ENCODE results near the gene ACKR2. TPM values are rescaled to one million over a fixed set of nuclear protein-coding genes. Genes with fewer than 3 reads are reported as not detected.

The ACKR2 gene
- total RNA-seq, 3 donors from 2014 or later (not counting 1 experiment from before 2014, with no cell fraction given): 0.56 to 0.95 (median 0.72) TPM

DNA sequence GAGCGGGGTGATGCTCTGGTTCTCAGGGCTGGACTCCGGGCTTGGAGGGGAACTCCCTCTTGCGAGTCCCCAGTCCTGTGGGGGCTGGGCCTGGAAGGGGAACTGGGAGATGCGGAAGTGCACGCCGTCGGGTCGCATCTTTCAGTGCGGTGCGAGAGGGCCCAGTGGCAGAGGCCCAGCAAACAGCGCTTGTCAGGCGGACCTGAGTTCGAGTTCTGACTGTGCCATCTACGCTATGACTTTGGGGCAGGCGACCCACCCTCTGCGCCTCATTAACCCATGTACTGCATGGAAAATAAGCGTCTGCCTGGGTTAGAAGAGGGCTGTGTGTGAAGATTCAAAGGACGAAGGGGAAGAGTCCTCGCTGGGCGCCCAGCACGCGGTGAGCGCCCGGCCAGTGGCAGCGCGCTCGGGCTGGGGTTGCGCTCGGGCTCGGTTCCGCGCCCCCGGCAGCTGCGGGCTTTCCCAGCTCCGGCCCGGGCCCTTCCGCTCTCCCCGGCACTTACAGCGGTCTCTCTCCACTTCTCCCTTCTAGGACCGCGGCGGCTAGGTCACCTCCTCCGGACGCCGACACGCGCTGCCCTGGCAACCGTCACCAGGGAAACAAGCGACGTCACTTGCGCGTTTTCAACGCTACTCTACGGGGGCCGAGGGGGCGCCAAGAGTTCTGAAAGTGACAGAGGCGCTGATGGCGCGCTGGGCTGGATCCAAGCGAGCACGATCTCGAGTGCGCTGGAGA is 36.4 kb upstream of the ACKR2 start, which contains the start of gene CCDC13:
CCDC13 (minus strand) TSS at position 584 of the 739 bp plus-strand sequence. CDS start 14,908 bp downstream, outside the sequence.
- H3K27ac Mint-ChIP-seq: peak within 1 kb of the TSS; percentile 90 to 92
- TF ChIP-seq CTCF (IDR thresholded peaks at IDR 0.05): no peak
- no peaks in the 10 kb centered on the region for H3K27me3 Mint-ChIP-seq (ENCODE audit: low read depth in 2 of 2)
- peaks cover 10 to 11% of the 10 kb centered on the region in 2 donors for H3K4me1 Mint-ChIP-seq
- DNase-seq (peak; percentile 88 to 90), ATAC-seq (peak; percentile 85 to 95 (median 92))
- peaks cover 7% of the 10 kb centered on the region for H3K4me1 ChIP-seq (ENCODE audit: control insufficient read depth, insufficient read depth, low read length)
- no peaks in the 10 kb centered on the region for H3K36me3 Mint-ChIP-seq
- peak within 1 kb of the TSS; percentile 44 for H3K4me3 ChIP-seq (ENCODE audit: low read length)
- no peaks in the 10 kb centered on the region for H3K9me3 ChIP-seq (ENCODE audit: control insufficient read depth, insufficient read depth, low read length)
- no peaks in the 10 kb centered on the region for H3K36me3 ChIP-seq (ENCODE audit: control insufficient read depth, insufficient read depth, low read length)
- WGBS (ENCODE audit: insufficient coverage): 1% methylated on average over 63 of the region's 63 CpGs
- H3K27me3 ChIP-seq (ENCODE audit: control insufficient read depth, insufficient read depth, low read length): no peaks in the 10 kb centered on the region
- H3K4me3 Mint-ChIP-seq: peak within 1 kb of the TSS; percentile 95
- H3K27ac ChIP-seq (ENCODE audit: low read length): peak within 1 kb of the TSS; percentile 54
- H3K9me3 Mint-ChIP-seq: no peaks in the 10 kb centered on the region
- intact Hi-C loops (cut with micrococcal nuclease): no loop called here

GRCh38 chr3:42773409-42773751 is 35.9 kb upstream of the ACKR2 start:
- DNase-seq (no peak), ATAC-seq (peak in 2 of 3 donors; percentile 1 to 13)
- peaks cover 7% of the 10 kb centered on the region for H3K4me1 ChIP-seq (ENCODE audit: control insufficient read depth, insufficient read depth, low read length)
- Mint-ChIP-seq H3K9me3 (no peaks in the 10 kb centered on the region), H3K27ac (peak overlapping the region; percentile 90 to 92), H3K4me1 (peaks cover 10 to 11% of the 10 kb centered on the region in 2 donors), H3K27me3 (ENCODE audit: low read depth in 2 of 2) (no peaks in the 10 kb centered on the region), H3K36me3 (no peaks in the 10 kb centered on the region), H3K4me3 (peak overlapping the region; percentile 95)
- no peak overlapping the region for H3K27ac ChIP-seq (ENCODE audit: low read length)
- H3K9me3 ChIP-seq (ENCODE audit: control insufficient read depth, insufficient read depth, low read length): no peaks in the 10 kb centered on the region
- no peaks in the 10 kb centered on the region for H3K27me3 ChIP-seq (ENCODE audit: control insufficient read depth, insufficient read depth, low read length)
- H3K4me3 ChIP-seq (ENCODE audit: low read length): peak overlapping the region; percentile 44
- intact Hi-C loops (cut with micrococcal nuclease): no loop called here
- no peaks in the 10 kb centered on the region for H3K36me3 ChIP-seq (ENCODE audit: control insufficient read depth, insufficient read depth, low read length)
- TF ChIP-seq CTCF (IDR thresholded peaks at IDR 0.05): no peak
- WGBS (ENCODE audit: insufficient coverage): 13% methylated on average over 6 of the region's 6 CpGs

- Histone ChIP-seq H3K27ac (ENCODE audit: low read length) (no peak overlapping the region), H3K9me3 (ENCODE audit: control insufficient read depth, insufficient read depth, low read length) (no peaks in the 10 kb centered on the region), H3K4me1 (ENCODE audit: control insufficient read depth, insufficient read depth, low read length) (no peaks in the 10 kb centered on the region), H3K4me3 (ENCODE audit: low read length) (no peak overlapping the region), H3K27me3 (ENCODE audit: control insufficient read depth, insufficient read depth, low read length) (no peaks in the 10 kb centered on the region), H3K36me3 (ENCODE audit: control insufficient read depth, insufficient read depth, low read length) (peaks cover 2% of the 10 kb centered on the region)
- DNase-seq: no peak
- peaks cover 10% of the 10 kb centered on the region for H3K36me3 Mint-ChIP-seq
- WGBS (ENCODE audit: insufficient coverage): 81% methylated on average over 2 of the region's 2 CpGs
- H3K4me1 Mint-ChIP-seq: peaks cover 0 to 3% of the 10 kb centered on the region in 2 donors
- no peak for ATAC-seq
- H3K9me3 Mint-ChIP-seq: no peaks in the 10 kb centered on the region
- no peak overlapping the region for H3K4me3 Mint-ChIP-seq
- no peak for TF ChIP-seq CTCF (IDR thresholded peaks at IDR 0.05)
- H3K27me3 Mint-ChIP-seq (ENCODE audit: low read depth in 2 of 2): no peaks in the 10 kb centered on the region
- no peak overlapping the region for H3K27ac Mint-ChIP-seq
- intact Hi-C loops (cut with micrococcal nuclease): no loop called here
Measured at GRCh38 chr3:42778644-42779043, 30.6 kb upstream of the ACKR2 start.

Data from natural killer cell (primary cell).